ENCODE results near the gene FAM240B.

The FAM240B gene

GRCh38 chr9:38673399-38674193 lies 46.3 kb downstream of the FAM240B start:
- no peak for DNase-seq (ENCODE audit: low read depth)
- no peak overlapping the region for H3K4me3 ChIP-seq (ENCODE audit: low read depth, low read length)
- TF ChIP-seq MYC (IDR thresholded peaks at IDR 0.05; ENCODE audit: low read depth, low read length) (no peak), MAX (IDR thresholded peaks at IDR 0.05; ENCODE audit: low read depth, low read length) (no peak), CTCF (IDR thresholded peaks at IDR 0.05; ENCODE audit: low read depth, low read length) (no peak), POLR2A (IDR thresholded peaks at IDR 0.05; ENCODE audit: extremely low read depth, insufficient read length) (no peak)

- peak; percentile 17 for DNase-seq (ENCODE audit: low read depth)
- no peak overlapping the region for H3K4me3 ChIP-seq (ENCODE audit: low read depth, low read length)
- no peak for TF ChIP-seq MAX (IDR thresholded peaks at IDR 0.05; ENCODE audit: low read depth, low read length)
Measured at GRCh38 chr9:38671748-38672147, 48.2 kb downstream of the FAM240B start.

GRCh38 chr9:38671372-38671731 lies 48.6 kb downstream of the FAM240B start:
- H3K4me3 ChIP-seq (ENCODE audit: low read depth, low read length): no peak overlapping the region
- DNase-seq (ENCODE audit: low read depth): no peak
- TF ChIP-seq MYC (IDR thresholded peaks at IDR 0.05; ENCODE audit: low read depth, low read length) (no peak), MAX (IDR thresholded peaks at IDR 0.05; ENCODE audit: low read depth, low read length) (no peak), POLR2A (IDR thresholded peaks at IDR 0.05; ENCODE audit: extremely low read depth, insufficient read length) (no peak)

- no peak for TF ChIP-seq MAX (IDR thresholded peaks at IDR 0.05; ENCODE audit: low read depth, low read length)
- no peak for TF ChIP-seq CTCF (IDR thresholded peaks at IDR 0.05; ENCODE audit: low read depth, low read length)
- no peak for TF ChIP-seq POLR2A (IDR thresholded peaks at IDR 0.05; ENCODE audit: extremely low read depth, insufficient read length)
- peak; percentile 12 for DNase-seq (ENCODE audit: low read depth)
- no peak overlapping the region for H3K4me3 ChIP-seq (ENCODE audit: low read depth, low read length)
Measured at GRCh38 chr9:38670542-38671371, 49.2 kb downstream of the FAM240B start.

- no peak for DNase-seq (ENCODE audit: low read depth)
- no peak overlapping the region for H3K4me3 ChIP-seq (ENCODE audit: low read depth, low read length)
- TF ChIP-seq POLR2A (IDR thresholded peaks at IDR 0.05; ENCODE audit: extremely low read depth, insufficient read length): no peak
- no peak for TF ChIP-seq MAX (IDR thresholded peaks at IDR 0.05; ENCODE audit: low read depth, low read length)
- no peak for TF ChIP-seq CTCF (IDR thresholded peaks at IDR 0.05; ENCODE audit: low read depth, low read length)
- no peak for TF ChIP-seq MYC (IDR thresholded peaks at IDR 0.05; ENCODE audit: low read depth, low read length)
Measured at GRCh38 chr9:38668791-38669466, 51.0 kb downstream of the FAM240B start.

GRCh38 chr9:38662763-38663593 lies 57.0 kb downstream of the FAM240B start:
- no peak overlapping the region for H3K4me3 ChIP-seq (ENCODE audit: low read depth, low read length)
- peak; percentile 20 for DNase-seq (ENCODE audit: low read depth)
- peak; percentile 13 for TF ChIP-seq CTCF (IDR thresholded peaks at IDR 0.05; ENCODE audit: low read depth, low read length)
- no peak for TF ChIP-seq POLR2A (IDR thresholded peaks at IDR 0.05; ENCODE audit: extremely low read depth, insufficient read length)
- TF ChIP-seq MYC (IDR thresholded peaks at IDR 0.05; ENCODE audit: low read depth, low read length): no peak
- no peak for TF ChIP-seq MAX (IDR thresholded peaks at IDR 0.05; ENCODE audit: low read depth, low read length)
